Stomach (tissue), 4 donors: Measurements from ENCODE around the gene SNTG2.

Experiments used
- CTCF ChIP-seq, 7 experiments: fragments of 450-650 bp in 4 of 7; fragments of 200-600 bp in 3 of 7; sonication (generic) in 3 of 7; IDR thresholded peaks; one replicate each; pipeline ENCODE4 v1.5.1; 2016 to 2019; ENCODE audit warnings: antibody characterized with exemption in 7 of 7, control low read depth in 2 of 7, mild to moderate bottlenecking in 1 of 7
- EP300 ChIP-seq: sonication (generic); formaldehyde crosslinking; IDR thresholded peaks from one replicate; pipeline ENCODE4 v1.6.1; 2017; ENCODE audit warnings: antibody characterized with exemption
- POLR2A ChIP-seq, 4 donors: fragments of 450-650 bp; IDR thresholded peaks; one replicate each; pipeline ENCODE4 v1.6.1; 2016; ENCODE audit warnings: antibody characterized with exemption in 4 of 4, control low read depth in 2 of 4, mild to moderate bottlenecking in 1 of 4, moderate library complexity in 1 of 4

- TF ChIP-seq EP300 (no peak), CTCF (IDR thresholded peaks at IDR 0.05) (no peak), POLR2A (IDR thresholded peaks at IDR 0.05) (no peak)
These were observed 5.4 kb downstream of the SNTG2 start for GRCh38 chr2:955829-956731.
